ENCODE results near the gene SEC16A.

DNA sequence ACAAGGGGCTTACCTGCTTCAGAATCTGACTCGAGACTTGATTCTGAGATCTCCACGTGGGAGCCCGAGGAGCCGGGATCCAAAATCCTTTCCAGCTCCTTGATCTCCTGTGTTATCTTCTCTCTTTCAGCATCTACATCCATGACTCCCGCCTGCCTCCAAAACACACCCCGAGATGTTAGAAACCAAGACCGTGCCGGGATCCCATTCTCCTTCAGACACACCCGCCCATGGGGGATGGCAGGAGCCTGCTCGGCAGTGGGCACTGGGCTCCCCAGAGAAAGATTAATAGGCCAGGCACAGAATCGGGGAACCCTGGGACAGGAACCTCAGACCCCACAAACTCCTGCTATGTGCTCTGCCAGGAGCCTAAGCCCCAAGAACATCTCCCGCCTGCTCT is 84.6 kb downstream of the SEC16A start:
- TF ChIP-seq, protein P1, sequence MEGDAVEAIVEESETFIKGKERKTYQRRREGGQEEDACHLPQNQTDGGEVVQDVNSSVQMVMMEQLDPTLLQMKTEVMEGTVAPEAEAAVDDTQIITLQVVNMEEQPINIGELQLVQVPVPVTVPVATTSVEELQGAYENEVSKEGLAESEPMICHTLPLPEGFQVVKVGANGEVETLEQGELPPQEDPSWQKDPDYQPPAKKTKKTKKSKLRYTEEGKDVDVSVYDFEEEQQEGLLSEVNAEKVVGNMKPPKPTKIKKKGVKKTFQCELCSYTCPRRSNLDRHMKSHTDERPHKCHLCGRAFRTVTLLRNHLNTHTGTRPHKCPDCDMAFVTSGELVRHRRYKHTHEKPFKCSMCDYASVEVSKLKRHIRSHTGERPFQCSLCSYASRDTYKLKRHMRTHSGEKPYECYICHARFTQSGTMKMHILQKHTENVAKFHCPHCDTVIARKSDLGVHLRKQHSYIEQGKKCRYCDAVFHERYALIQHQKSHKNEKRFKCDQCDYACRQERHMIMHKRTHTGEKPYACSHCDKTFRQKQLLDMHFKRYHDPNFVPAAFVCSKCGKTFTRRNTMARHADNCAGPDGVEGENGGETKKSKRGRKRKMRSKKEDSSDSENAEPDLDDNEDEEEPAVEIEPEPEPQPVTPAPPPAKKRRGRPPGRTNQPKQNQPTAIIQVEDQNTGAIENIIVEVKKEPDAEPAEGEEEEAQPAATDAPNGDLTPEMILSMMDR (IDR thresholded peaks at IDR 0.05) = no peak
- TF ChIP-seq POLR2A (IDR thresholded peaks at IDR 0.05) = no peak
